OCI-LY7 (cell line): ENCODE data around the gene UFM1.

Source experiments
- CTCF ChIP-seq: fragments of 200-600 bp; sonication (generic); conservative IDR thresholded peaks from 2 replicates; pipeline ENCODE4 v1.5.1; 2014; ENCODE audit warnings: mild to moderate bottlenecking, antibody characterized with exemption, low read length, moderate library complexity, mixed read lengths
- EZH2phosphoT487 ChIP-seq: fragments of 200-600 bp; sonication (generic); IDR thresholded peaks from 2 replicates; pipeline ENCODE4 v1.6.1; 2018; ENCODE audit warnings: low read depth, borderline replicate concordance, mild to moderate bottlenecking, mixed run types, antibody characterized with exemption, low read length, moderate library complexity, mixed read lengths

GRCh38 chr13:38369058-38369457 lies 19.4 kb downstream of the UFM1 start:
- TF ChIP-seq CTCF (no peak), EZH2phosphoT487 (no peak)
